Peyer's patch (tissue), 4 donors: ENCODE measurements around the gene ARMC12.

ENCODE experiments used
- CTCF ChIP-seq, 6 experiments: fragments of 450-650 bp in 4 of 6; fragments of 200-600 bp in 2 of 6; sonication (generic) in 1 of 6; IDR thresholded peaks; one replicate each; pipeline ENCODE4 v1.5.1; 2017 to 2019; ENCODE audit warnings: antibody characterized with exemption in 6 of 6, mild to moderate bottlenecking in 3 of 6, moderate library complexity in 1 of 6
- POLR2A ChIP-seq, 2 donors: fragments of 450-650 bp; IDR thresholded peaks; one replicate each; pipeline ENCODE4 v1.5.1; 2017; ENCODE audit warnings: antibody characterized with exemption in 2 of 2, mild to moderate bottlenecking in 2 of 2, moderate library complexity in 2 of 2

- TF ChIP-seq CTCF (IDR thresholded peaks at IDR 0.05) (no peak), POLR2A (IDR thresholded peaks at IDR 0.05) (no peak)
Measured at GRCh38 chr6:35706468-35706867, 30.4 kb upstream of the ARMC12 start.
